ENCODE data around the gene HSH2D. TPM values are rescaled to one million over a fixed set of nuclear protein-coding genes. Genes with fewer than 3 reads are reported as not detected.

The HSH2D gene
- total and polyA plus RNA-seq, 2 of the 13 experiments (the other 11 are each of a cell fraction or from before 2014, with no cell fraction given) = 0.69 to 3.2 TPM

DNA sequence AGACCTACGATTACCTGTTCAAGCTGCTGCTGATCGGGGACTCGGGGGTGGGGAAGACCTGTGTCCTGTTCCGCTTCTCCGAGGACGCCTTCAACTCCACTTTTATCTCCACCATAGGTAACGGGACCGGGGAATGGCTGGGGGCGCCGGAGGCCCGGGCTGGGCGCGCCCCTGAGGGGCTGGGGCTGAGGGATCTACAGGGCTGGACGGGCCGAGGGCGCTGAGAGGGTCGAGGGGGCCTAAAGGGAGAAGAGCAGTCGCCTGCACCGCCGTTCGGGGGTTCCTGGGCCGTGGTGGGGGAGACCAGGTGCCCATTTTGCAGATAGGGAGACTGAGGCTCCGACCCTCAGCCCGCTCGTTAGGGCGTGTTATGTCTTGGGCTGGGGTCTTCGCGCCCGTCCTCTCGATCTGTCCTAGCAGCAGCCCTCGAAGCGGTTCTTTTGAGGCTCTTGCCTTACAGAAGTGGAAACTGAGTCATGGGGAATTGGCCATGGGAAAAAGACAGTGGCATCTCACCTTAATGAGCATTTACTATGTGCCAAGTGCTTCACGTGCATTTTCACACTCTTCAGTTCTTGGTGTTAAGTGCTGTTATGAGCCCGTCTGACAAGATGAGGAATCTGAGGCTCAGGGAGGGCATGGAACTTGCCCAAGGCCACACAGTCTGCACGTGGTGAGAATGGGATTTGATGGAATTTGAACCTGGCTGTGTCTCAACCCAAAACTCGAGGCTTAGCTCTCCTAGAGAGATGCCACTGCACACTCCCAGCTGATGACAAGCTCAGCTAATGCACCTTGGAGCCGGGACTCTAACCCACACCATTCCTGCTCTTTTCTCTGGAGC, 31.4 kb upstream of the HSH2D start:
- ChIA-PET POLR2A (interaction anchor here (0.9 to 3.5 kb wide), 7 partner anchors 15 to 73 kb away, joined by 3 to 18 read pairs (median 6); partner anchors contain the start of genes FAM32A and TPM4), CTCF (ENCODE audit: low intra/inter-chr PET ratio, low total read pairs) (no interaction called here)
- FAIRE-seq (peak; percentile 34), DNase-seq (ENCODE audit: low spot score) (no peak), ATAC-seq (peak; percentile 6)
- Histone ChIP-seq H3K27ac (ENCODE audit: extremely low read length, insufficient read depth, low read length) (peak overlapping the region; percentile 77), H3K9me3 (ENCODE audit: low read length) (no peaks in the 10 kb centered on the region), H3K9ac (ENCODE audit: insufficient read depth, low read depth, low read length) (peak overlapping the region; percentile 93), H2AFZ (ENCODE audit: low read length) (no peak overlapping the region), H4K20me1 (ENCODE audit: insufficient read depth, low read length) (peaks cover 5% of the 10 kb centered on the region; the same call in 1 of the 2 replicates), H3K27me3 (ENCODE audit: control insufficient read depth in 1 of 2, insufficient read depth in 2 of 2, low read length in 2 of 2) (no peaks in the 10 kb centered on the region; a peak in 1 of 5 replicates), H3K4me3 (replicated peaks in 1 of 3; ENCODE audit: insufficient read depth in 1 of 3, low read depth in 2 of 3, low read length in 3 of 3) (peak overlapping the region; percentile 94 to 95 (median 95)), H3K36me3 (replicated peaks in 1 of 2; ENCODE audit: control insufficient read depth in 1 of 2, insufficient read depth in 2 of 2, low read length in 2 of 2) (peaks cover 0 to 5% of the 10 kb centered on the region in 2 experiments; a peak in 3 of 5 replicates), H3K79me2 (ENCODE audit: insufficient read depth, low read length) (peaks cover 40% of the 10 kb centered on the region), H3K4me1 (ENCODE audit: insufficient read depth, low read length) (peaks cover 47% of the 10 kb centered on the region), H3K4me2 (ENCODE audit: low read depth, low read length) (peak overlapping the region; percentile 96)
- in situ Hi-C loops (cut with HindIII; ENCODE audit: extremely low pct_ligation_motif_present, low pct_unique_long_range_greater_than_20kb) (no loop called here), intact Hi-C loops (cut with micrococcal nuclease; ENCODE audit: unreplicated experiment) (loop anchor here (2.0 kb wide), 2 partner anchors 41 to 73 kb away; partner anchors contain the start of gene FAM32A)
- TSS peak; percentile 81 for BruUV-seq (replicated peaks)
- WGBS (ENCODE audit: low lambda C conversion rate) = 25% methylated on average over 3 of the region's 37 CpGs
- no peak for TF ChIP-seq EHMT2 (IDR thresholded peaks at IDR 0.05; ENCODE audit: borderline replicate concordance, low read depth, low read length)
- peak; percentile 20 for TF ChIP-seq AGO2 (optimal IDR thresholded peaks at IDR 0.05; ENCODE audit: low read depth, low read length)
- no peak for TF ChIP-seq ZFP36L2 (CRISPR knock-in tag; IDR thresholded peaks at IDR 0.05)
- peak; percentile 90; the same call in 1 of the 2 replicates for TF ChIP-seq ADNP (CRISPR knock-in tag; IDR thresholded peaks at IDR 0.05)
- TF ChIP-seq MTA3 (CRISPR knock-in tag; IDR thresholded peaks at IDR 0.05) = no peak
- no peak for TF ChIP-seq ZNF282 (IDR thresholded peaks at IDR 0.05; ENCODE audit: partially characterized antibody)
- 0 out of 2 replicates have a peak, but pooled peaks have one; percentile 5 for TF ChIP-seq ZNF274 (CRISPR knock-in tag; IDR thresholded peaks at IDR 0.05)
- TF ChIP-seq FOSL1 (CRISPR knock-in tag; IDR thresholded peaks at IDR 0.05; ENCODE audit: borderline replicate concordance) = 0 out of 2 replicates have a peak, but pooled peaks have one; percentile 8
- 0 out of 2 replicates have a peak, but pooled peaks have one; percentile 1 for TF ChIP-seq RBFOX2 (IDR thresholded peaks at IDR 0.05; ENCODE audit: low read depth, low read length)
- TF ChIP-seq, protein P1, sequence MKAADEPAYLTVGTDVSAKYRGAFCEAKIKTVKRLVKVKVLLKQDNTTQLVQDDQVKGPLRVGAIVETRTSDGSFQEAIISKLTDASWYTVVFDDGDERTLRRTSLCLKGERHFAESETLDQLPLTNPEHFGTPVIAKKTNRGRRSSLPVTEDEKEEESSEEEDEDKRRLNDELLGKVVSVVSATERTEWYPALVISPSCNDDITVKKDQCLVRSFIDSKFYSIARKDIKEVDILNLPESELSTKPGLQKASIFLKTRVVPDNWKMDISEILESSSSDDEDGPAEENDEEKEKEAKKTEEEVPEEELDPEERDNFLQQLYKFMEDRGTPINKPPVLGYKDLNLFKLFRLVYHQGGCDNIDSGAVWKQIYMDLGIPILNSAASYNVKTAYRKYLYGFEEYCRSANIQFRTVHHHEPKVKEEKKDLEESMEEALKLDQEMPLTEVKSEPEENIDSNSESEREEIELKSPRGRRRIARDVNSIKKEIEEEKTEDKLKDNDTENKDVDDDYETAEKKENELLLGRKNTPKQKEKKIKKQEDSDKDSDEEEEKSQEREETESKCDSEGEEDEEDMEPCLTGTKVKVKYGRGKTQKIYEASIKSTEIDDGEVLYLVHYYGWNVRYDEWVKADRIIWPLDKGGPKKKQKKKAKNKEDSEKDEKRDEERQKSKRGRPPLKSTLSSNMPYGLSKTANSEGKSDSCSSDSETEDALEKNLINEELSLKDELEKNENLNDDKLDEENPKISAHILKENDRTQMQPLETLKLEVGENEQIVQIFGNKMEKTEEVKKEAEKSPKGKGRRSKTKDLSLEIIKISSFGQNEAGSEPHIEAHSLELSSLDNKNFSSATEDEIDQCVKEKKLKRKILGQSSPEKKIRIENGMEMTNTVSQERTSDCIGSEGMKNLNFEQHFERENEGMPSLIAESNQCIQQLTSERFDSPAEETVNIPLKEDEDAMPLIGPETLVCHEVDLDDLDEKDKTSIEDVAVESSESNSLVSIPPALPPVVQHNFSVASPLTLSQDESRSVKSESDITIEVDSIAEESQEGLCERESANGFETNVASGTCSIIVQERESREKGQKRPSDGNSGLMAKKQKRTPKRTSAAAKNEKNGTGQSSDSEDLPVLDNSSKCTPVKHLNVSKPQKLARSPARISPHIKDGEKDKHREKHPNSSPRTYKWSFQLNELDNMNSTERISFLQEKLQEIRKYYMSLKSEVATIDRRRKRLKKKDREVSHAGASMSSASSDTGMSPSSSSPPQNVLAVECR (CRISPR knock-in tag; IDR thresholded peaks at IDR 0.05; ENCODE audit: borderline replicate concordance) = peak; percentile 67
- no peak for TF ChIP-seq MED1 (CRISPR knock-in tag; IDR thresholded peaks at IDR 0.05)
- TF ChIP-seq ZNF44 (CRISPR knock-in tag; IDR thresholded peaks at IDR 0.05) = no peak
- 0 out of 2 replicates have a peak, but pooled peaks have one; percentile 5 for TF ChIP-seq ZNF256 (CRISPR knock-in tag; conservative IDR thresholded peaks at IDR 0.05)
- TF ChIP-seq IRF2 (CRISPR knock-in tag; IDR thresholded peaks at IDR 0.05) = no peak; the same call in 1 of the 2 replicates
- no peak for TF ChIP-seq KDM3A (CRISPR knock-in tag; IDR thresholded peaks at IDR 0.05; ENCODE audit: low read depth)
- no peak for TF ChIP-seq ZSCAN21 (CRISPR knock-in tag; IDR thresholded peaks at IDR 0.05; ENCODE audit: borderline replicate concordance)
- no peak for TF ChIP-seq BCL6 (CRISPR knock-in tag; IDR thresholded peaks at IDR 0.05)
- TF ChIP-seq, protein P2, sequence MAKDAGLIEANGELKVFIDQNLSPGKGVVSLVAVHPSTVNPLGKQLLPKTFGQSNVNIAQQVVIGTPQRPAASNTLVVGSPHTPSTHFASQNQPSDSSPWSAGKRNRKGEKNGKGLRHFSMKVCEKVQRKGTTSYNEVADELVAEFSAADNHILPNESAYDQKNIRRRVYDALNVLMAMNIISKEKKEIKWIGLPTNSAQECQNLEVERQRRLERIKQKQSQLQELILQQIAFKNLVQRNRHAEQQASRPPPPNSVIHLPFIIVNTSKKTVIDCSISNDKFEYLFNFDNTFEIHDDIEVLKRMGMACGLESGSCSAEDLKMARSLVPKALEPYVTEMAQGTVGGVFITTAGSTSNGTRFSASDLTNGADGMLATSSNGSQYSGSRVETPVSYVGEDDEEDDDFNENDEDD (CRISPR knock-in tag; IDR thresholded peaks at IDR 0.05; ENCODE audit: borderline replicate concordance) = peak; percentile 37; the same call in 1 of the 2 replicates
- TF ChIP-seq ZNF432 (CRISPR knock-in tag; IDR thresholded peaks at IDR 0.05; ENCODE audit: borderline replicate concordance) = no peak
- TF ChIP-seq SCMH1 (CRISPR knock-in tag; IDR thresholded peaks at IDR 0.05; ENCODE audit: borderline replicate concordance) = no peak
